Muscle of leg (tissue), 11 donors: ENCODE measurements around the gene EME2. TPM values are rescaled to one million over a fixed set of nuclear protein-coding genes. Genes with fewer than 3 reads are reported as not detected.

Experiments
- DNase-seq: peaks from one replicate; pipeline ENCODE4 v3.0.0; 2013
- H3K27ac ChIP-seq: one replicate; pipeline ENCODE4 v1.5.1; 2013; ENCODE audit warnings: mild to moderate bottlenecking, low read length, control low read depth
- H3K27me3 ChIP-seq: one replicate; pipeline ENCODE4 v1.6.1; 2013; ENCODE audit warnings: low read length; ENCODE audit not compliant: control insufficient read depth, insufficient read depth
- H3K36me3 ChIP-seq: one replicate; pipeline ENCODE4 v1.6.1; 2013; ENCODE audit warnings: low read length; ENCODE audit not compliant: control insufficient read depth, insufficient read depth
- H3K4me1 ChIP-seq: one replicate; pipeline ENCODE4 v1.6.1; 2013; ENCODE audit warnings: low read length; ENCODE audit not compliant: control insufficient read depth, insufficient read depth
- H3K4me3 ChIP-seq: one replicate; pipeline ENCODE4 v1.5.1; 2013; ENCODE audit warnings: low read length, control low read depth
- H3K9me3 ChIP-seq: replicated peaks from 2 replicates; pipeline ENCODE4 v1.6.1; 2013; ENCODE audit warnings: low read depth, low read length; ENCODE audit not compliant: control insufficient read depth
- WGBS: methylation state at CpG from one replicate; pipeline ENCODE4 v1.1.5; 2013; ENCODE audit warnings: missing lambda C conversion rate; ENCODE audit not compliant: insufficient coverage; 5-methylcytosine and 5-hydroxymethylcytosine counted together
- polyA plus RNA-seq, 8 donors: library from polyadenylated mRNA; unstranded; fragments of 120-200 nt; gene quantifications; one replicate each; pipeline versions ENCODE4 v1.2.1 to v1.2.3, GENCODE V29; 2013; ENCODE audit warnings: inconsistent platforms in 1 of 8, low replicate concordance in 1 of 8; ENCODE audit not compliant: insufficient read length in 8 of 8, insufficient read depth in 1 of 8
- total RNA-seq: library from RNA; stranded (reverse); fragments of 120-200 nt; gene quantifications from one replicate; pipeline ENCODE4 v1.2.4, GENCODE V29; 2013

Gene EME2
- total and polyA plus RNA-seq, 9 donors = 4.0 to 9.7 (median 6.9) TPM

- H3K36me3 ChIP-seq = peaks cover 57% of the 10 kb centered on the region
- H3K27me3 ChIP-seq = no peaks in the 10 kb centered on the region
- no peaks in the 10 kb centered on the region for H3K9me3 ChIP-seq
- DNase-seq = no peak
- H3K4me1 ChIP-seq = peaks cover 17% of the 10 kb centered on the region
- no peak overlapping the region for H3K4me3 ChIP-seq
- 87% methylated on average over 14 of the region's 14 CpGs for WGBS
- no peak overlapping the region for H3K27ac ChIP-seq
These were observed 13.2 kb downstream of the EME2 start for GRCh38 chr16:1785846-1786170.

- Histone ChIP-seq H3K9me3 (no peaks in the 10 kb centered on the region), H3K36me3 (peaks cover 60% of the 10 kb centered on the region), H3K27ac (no peak overlapping the region), H3K27me3 (no peaks in the 10 kb centered on the region), H3K4me3 (no peak overlapping the region), H3K4me1 (peaks cover 11% of the 10 kb centered on the region)
- no peak for DNase-seq
- 87% methylated on average over 51 of the region's 51 CpGs for WGBS
These were observed 13.8 kb downstream of the EME2 start for GRCh38 chr16:1786242-1787055.

- H3K36me3 ChIP-seq = peaks cover 63% of the 10 kb centered on the region
These were observed 14.4 kb downstream of the EME2 start for GRCh38 chr16:1787056-1787321.

GRCh38 chr16:1787322-1788094, 14.9 kb downstream of the EME2 start:
- 91% methylated on average over 44 of the region's 44 CpGs for WGBS
- Histone ChIP-seq H3K4me1 (peaks cover 7% of the 10 kb centered on the region), H3K27me3 (no peaks in the 10 kb centered on the region), H3K36me3 (peaks cover 63% of the 10 kb centered on the region), H3K9me3 (no peaks in the 10 kb centered on the region), H3K4me3 (no peak overlapping the region), H3K27ac (no peak overlapping the region)
- no peak for DNase-seq

More at GRCh38 chr16:1787056-1787321, 14.4 kb downstream of the EME2 start:
- Histone ChIP-seq H3K4me3 (no peak overlapping the region), H3K27me3 (no peaks in the 10 kb centered on the region), H3K4me1 (peaks cover 7% of the 10 kb centered on the region), H3K9me3 (no peaks in the 10 kb centered on the region), H3K27ac (no peak overlapping the region)
- WGBS = 85% methylated on average over 6 of the region's 6 CpGs
- DNase-seq = no peak

- Histone ChIP-seq H3K27ac (no peak overlapping the region), H3K9me3 (no peaks in the 10 kb centered on the region), H3K4me1 (peaks cover 10% of the 10 kb centered on the region), H3K27me3 (no peaks in the 10 kb centered on the region), H3K4me3 (no peak overlapping the region), H3K36me3 (peaks cover 66% of the 10 kb centered on the region)
- WGBS = 89% methylated on average over 21 of the region's 38 CpGs
- DNase-seq = no peak
These were observed 15.6 kb downstream of the EME2 start for GRCh38 chr16:1788095-1788707.

GRCh38 chr16:1788708-1789100, 16.1 kb downstream of the EME2 start:
- WGBS = 45% methylated on average over 19 of the region's 19 CpGs
- no peak overlapping the region for H3K4me3 ChIP-seq
- H3K27me3 ChIP-seq = no peaks in the 10 kb centered on the region
- no peaks in the 10 kb centered on the region for H3K9me3 ChIP-seq
- peak; percentile 16 for DNase-seq
- H3K36me3 ChIP-seq = peaks cover 66% of the 10 kb centered on the region
- H3K27ac ChIP-seq = no peak overlapping the region
- peaks cover 10% of the 10 kb centered on the region for H3K4me1 ChIP-seq

GRCh38 chr16:1789643-1790045, 17.0 kb downstream of the EME2 start:
- no peak overlapping the region for H3K4me3 ChIP-seq
- no peaks in the 10 kb centered on the region for H3K27me3 ChIP-seq
- no peaks in the 10 kb centered on the region for H3K9me3 ChIP-seq
- no peak for DNase-seq
- peaks cover 10% of the 10 kb centered on the region for H3K4me1 ChIP-seq
- WGBS = 93% methylated on average over 7 of the region's 25 CpGs
- H3K36me3 ChIP-seq = peaks cover 66% of the 10 kb centered on the region
- no peak overlapping the region for H3K27ac ChIP-seq

GRCh38 chr16:1790261-1790610, 17.6 kb downstream of the EME2 start:
- H3K27me3 ChIP-seq = no peaks in the 10 kb centered on the region
- H3K4me3 ChIP-seq = no peak overlapping the region
- no peaks in the 10 kb centered on the region for H3K9me3 ChIP-seq
- 84% methylated on average over 13 of the region's 15 CpGs for WGBS
- H3K36me3 ChIP-seq = peaks cover 63% of the 10 kb centered on the region
- peaks cover 12% of the 10 kb centered on the region for H3K4me1 ChIP-seq
- no peak for DNase-seq
- no peak overlapping the region for H3K27ac ChIP-seq

GRCh38 chr16:1790611-1791255, 18.1 kb downstream of the EME2 start:
- Histone ChIP-seq H3K27me3 (no peaks in the 10 kb centered on the region), H3K36me3 (peaks cover 58% of the 10 kb centered on the region), H3K27ac (no peak overlapping the region), H3K9me3 (no peaks in the 10 kb centered on the region), H3K4me1 (peaks cover 12% of the 10 kb centered on the region), H3K4me3 (no peak overlapping the region)
- DNase-seq = no peak
- WGBS = 93% methylated on average over 38 of the region's 44 CpGs
